ENCODE results near the gene AHCYL1. TPM values are rescaled to one million over a fixed set of nuclear protein-coding genes. Genes with fewer than 3 reads are reported as not detected.
A peak's percentile ranks its signal among the peaks of the same experiment; 100 is the strongest.

The AHCYL1 gene
- total RNA-seq, 1 donor from 2014 or later, result 59.6 TPM

DNA sequence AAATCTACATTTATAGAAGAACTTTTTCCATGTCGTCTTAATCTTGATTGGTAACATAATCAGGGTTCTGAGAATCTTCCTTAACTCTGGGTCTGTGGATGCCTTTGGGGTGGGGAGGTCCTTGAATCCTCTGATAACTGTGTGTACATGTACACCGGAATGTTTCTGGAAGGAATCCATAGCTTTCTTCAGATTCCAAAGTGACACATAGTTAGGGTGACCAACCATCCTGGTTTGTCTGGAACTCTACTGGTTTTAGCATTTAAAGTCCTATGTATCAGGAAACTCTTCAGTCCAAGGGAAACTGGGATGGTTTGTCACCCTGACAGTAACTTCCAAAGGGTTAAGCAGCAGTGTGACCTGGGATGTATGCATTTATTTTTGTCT, 66.7 kb downstream of the AHCYL1 start:
- Mint-ChIP-seq H3K9me3 (ENCODE audit: low read depth) (no peaks in the 10 kb centered on the region), H3K27ac (ENCODE audit: unreplicated experiment) (peak overlapping the region; percentile 5), H3K36me3 (ENCODE audit: low read depth) (peaks cover 38% of the 10 kb centered on the region), H3K4me3 (ENCODE audit: unreplicated experiment) (no peak overlapping the region), H3K27me3 (ENCODE audit: low read depth) (no peaks in the 10 kb centered on the region), H3K4me1 (ENCODE audit: low read depth) (peaks cover 31% of the 10 kb centered on the region)
- TF ChIP-seq, protein P1, sequence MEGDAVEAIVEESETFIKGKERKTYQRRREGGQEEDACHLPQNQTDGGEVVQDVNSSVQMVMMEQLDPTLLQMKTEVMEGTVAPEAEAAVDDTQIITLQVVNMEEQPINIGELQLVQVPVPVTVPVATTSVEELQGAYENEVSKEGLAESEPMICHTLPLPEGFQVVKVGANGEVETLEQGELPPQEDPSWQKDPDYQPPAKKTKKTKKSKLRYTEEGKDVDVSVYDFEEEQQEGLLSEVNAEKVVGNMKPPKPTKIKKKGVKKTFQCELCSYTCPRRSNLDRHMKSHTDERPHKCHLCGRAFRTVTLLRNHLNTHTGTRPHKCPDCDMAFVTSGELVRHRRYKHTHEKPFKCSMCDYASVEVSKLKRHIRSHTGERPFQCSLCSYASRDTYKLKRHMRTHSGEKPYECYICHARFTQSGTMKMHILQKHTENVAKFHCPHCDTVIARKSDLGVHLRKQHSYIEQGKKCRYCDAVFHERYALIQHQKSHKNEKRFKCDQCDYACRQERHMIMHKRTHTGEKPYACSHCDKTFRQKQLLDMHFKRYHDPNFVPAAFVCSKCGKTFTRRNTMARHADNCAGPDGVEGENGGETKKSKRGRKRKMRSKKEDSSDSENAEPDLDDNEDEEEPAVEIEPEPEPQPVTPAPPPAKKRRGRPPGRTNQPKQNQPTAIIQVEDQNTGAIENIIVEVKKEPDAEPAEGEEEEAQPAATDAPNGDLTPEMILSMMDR (IDR thresholded peaks at IDR 0.05), result no peak
- no peak for DNase-seq (ENCODE audit: low spot score)

DNA sequence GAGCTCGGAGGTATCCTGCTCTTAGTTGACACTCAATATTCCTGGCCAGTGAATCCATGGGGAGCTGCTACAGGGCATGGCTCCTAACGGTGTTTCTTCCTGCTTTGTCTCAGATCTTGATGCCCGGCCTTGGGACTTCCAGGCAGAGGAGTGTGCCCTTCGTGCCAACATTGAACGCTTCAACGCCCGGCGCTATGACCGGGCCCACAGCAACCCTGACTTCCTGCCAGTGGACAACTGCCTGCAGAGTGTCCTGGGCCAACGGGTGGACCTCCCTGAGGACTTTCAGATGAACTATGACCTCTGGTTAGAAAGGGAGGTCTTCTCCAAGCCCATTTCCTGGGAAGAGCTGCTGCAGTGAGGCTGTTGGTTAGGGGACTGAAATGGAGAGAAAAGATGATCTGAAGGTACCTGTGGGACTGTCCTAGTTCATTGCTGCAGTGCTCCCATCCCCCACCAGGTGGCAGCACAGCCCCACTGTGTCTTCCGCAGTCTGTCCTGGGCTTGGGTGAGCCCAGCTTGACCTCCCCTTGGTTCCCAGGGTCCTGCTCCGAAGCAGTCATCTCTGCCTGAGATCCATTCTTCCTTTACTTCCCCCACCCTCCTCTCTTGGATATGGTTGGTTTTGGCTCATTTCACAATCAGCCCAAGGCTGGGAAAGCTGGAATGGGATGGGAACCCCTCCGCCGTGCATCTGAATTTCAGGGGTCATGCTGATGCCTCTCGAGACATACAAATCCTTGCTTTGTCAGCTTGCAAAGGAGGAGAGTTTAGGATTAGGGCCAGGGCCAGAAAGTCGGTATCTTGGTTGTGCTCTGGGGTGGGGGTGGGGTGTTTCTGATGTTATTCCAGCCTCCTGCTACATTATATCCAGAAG, 69.2 kb downstream of the AHCYL1 start:
- no peaks in the 10 kb centered on the region for H3K27me3 Mint-ChIP-seq (ENCODE audit: low read depth)
- peak overlapping the region; percentile 49 for H3K27ac Mint-ChIP-seq (ENCODE audit: unreplicated experiment)
- TF ChIP-seq, protein P1 (IDR thresholded peaks at IDR 0.05), result peak; percentile 92
- H3K4me3 Mint-ChIP-seq (ENCODE audit: unreplicated experiment), result no peak overlapping the region
- no peak for DNase-seq (ENCODE audit: low spot score)
- peaks cover 41% of the 10 kb centered on the region for H3K4me1 Mint-ChIP-seq (ENCODE audit: low read depth)
- no peaks in the 10 kb centered on the region for H3K9me3 Mint-ChIP-seq (ENCODE audit: low read depth)
- H3K36me3 Mint-ChIP-seq (ENCODE audit: low read depth), result peaks cover 37% of the 10 kb centered on the region

DNA sequence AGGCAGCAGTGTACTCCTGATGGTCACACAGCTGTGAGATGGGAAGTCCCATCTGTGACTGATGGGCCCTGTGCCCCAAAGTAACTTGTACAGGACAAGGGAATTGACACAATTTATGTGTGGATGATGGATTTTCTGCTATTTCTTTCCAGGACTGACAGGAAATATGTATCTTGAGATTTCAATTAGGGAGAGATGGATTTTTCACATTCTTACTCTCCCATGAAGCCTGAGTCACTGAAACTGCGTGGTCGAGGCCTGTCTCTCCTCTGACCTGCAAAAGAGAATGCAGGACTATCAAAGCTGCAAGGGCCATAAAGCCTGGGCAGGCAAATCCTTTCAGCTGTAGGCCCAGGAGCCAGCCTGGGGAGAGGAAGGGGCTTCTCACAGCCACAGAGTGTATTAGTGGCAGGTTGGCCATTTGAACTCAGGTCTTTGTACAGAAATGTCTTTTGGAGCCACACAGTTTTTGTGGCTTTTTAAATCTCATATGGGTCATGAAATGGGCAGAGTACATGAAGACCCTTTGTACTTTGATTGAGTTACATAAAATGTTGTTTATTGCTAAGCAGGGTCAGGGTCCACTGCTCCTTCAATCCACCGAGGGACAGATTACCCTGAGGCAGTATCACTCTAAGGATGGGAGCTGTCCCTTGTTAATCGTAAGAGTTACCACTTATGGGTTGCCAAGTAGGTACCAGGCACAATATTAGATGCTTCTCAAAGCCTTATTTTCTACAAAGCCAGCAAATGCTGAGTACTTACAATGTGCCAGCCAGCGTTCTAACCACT, 71.1 kb downstream of the AHCYL1 start:
- H3K4me1 Mint-ChIP-seq (ENCODE audit: low read depth), result peaks cover 40% of the 10 kb centered on the region
- H3K4me3 Mint-ChIP-seq (ENCODE audit: unreplicated experiment), result no peak overlapping the region
- H3K27me3 Mint-ChIP-seq (ENCODE audit: low read depth), result no peaks in the 10 kb centered on the region
- DNase-seq (ENCODE audit: low spot score), result no peak
- H3K9me3 Mint-ChIP-seq (ENCODE audit: low read depth), result no peaks in the 10 kb centered on the region
- peaks cover 38% of the 10 kb centered on the region for H3K36me3 Mint-ChIP-seq (ENCODE audit: low read depth)
- H3K27ac Mint-ChIP-seq (ENCODE audit: unreplicated experiment), result peak overlapping the region; percentile 83
- TF ChIP-seq, protein P1 (IDR thresholded peaks at IDR 0.05), result no peak

DNA sequence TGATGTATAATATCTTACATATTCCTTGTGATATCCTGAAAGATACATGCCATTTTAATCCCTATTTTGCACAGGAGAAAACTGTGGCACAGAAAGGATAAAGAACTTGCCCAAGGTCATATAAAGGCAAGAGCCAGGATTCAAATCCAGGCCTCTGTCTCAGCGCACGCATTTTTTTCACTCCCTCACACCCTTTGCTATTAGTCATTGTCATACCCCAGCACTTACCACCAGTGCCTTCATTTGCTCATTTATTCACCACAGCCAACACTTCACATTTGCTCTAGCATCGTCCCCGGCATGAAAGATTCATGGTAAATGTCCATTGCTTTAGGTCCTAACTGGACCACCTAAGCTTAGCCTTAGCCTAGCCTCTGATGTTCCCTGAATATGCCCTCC, 71.7 kb downstream of the AHCYL1 start:
- no peaks in the 10 kb centered on the region for H3K9me3 Mint-ChIP-seq (ENCODE audit: low read depth)
- peak overlapping the region; percentile 59 for H3K27ac Mint-ChIP-seq (ENCODE audit: unreplicated experiment)
- no peak overlapping the region for H3K4me3 Mint-ChIP-seq (ENCODE audit: unreplicated experiment)
- peaks cover 34% of the 10 kb centered on the region for H3K4me1 Mint-ChIP-seq (ENCODE audit: low read depth)
- H3K27me3 Mint-ChIP-seq (ENCODE audit: low read depth), result no peaks in the 10 kb centered on the region
- H3K36me3 Mint-ChIP-seq (ENCODE audit: low read depth), result peaks cover 36% of the 10 kb centered on the region
- TF ChIP-seq, protein P1 (IDR thresholded peaks at IDR 0.05), result no peak
- no peak for DNase-seq (ENCODE audit: low spot score)

DNA sequence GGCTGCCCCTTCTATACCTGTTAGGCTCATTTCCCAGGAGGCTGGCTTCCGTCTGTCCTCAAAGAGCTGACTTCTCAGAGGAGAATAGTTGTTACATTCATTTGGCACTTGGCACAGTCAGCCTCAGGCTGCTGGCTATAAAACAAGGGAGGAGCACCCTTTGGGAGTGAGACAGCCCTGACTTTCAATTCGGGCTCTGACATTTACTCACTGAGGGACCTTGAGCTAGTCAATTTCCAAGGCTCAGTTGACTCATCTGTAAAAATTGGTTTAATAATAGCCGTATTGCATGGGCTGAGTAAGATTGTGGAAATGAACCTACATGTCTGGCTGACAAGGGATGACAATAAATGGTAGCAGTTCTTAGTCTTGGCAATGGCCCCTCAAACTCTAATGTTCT, 72.2 kb downstream of the AHCYL1 start:
- H3K4me3 Mint-ChIP-seq (ENCODE audit: unreplicated experiment), result no peak overlapping the region
- no peaks in the 10 kb centered on the region for H3K9me3 Mint-ChIP-seq (ENCODE audit: low read depth)
- TF ChIP-seq, protein P1 (IDR thresholded peaks at IDR 0.05), result no peak
- H3K36me3 Mint-ChIP-seq (ENCODE audit: low read depth), result peaks cover 35% of the 10 kb centered on the region
- H3K27ac Mint-ChIP-seq (ENCODE audit: unreplicated experiment), result peak overlapping the region; percentile 59
- no peaks in the 10 kb centered on the region for H3K27me3 Mint-ChIP-seq (ENCODE audit: low read depth)
- H3K4me1 Mint-ChIP-seq (ENCODE audit: low read depth), result peaks cover 34% of the 10 kb centered on the region
- DNase-seq (ENCODE audit: low spot score), result no peak

Measured in chondrocyte (in vitro differentiated cells).